GM18951 (cell line): Measurements from ENCODE around the gene LTB4R2.

Source experiments
- POLR2A ChIP-seq: IDR thresholded peaks from 4 replicates; pipeline ENCODE4 v1.6.1; 2011; ENCODE audit warnings: mild to moderate bottlenecking; ENCODE audit not compliant: insufficient read length, insufficient read depth; ENCODE audit errors: extremely low read depth
- in situ Hi-C: fragments of 300-500 bp; cut with MboI; formaldehyde crosslinking; loops from one replicate; pipeline ENCODE4 v1.12.0; 2022; ENCODE audit warnings: low sequenced_read_pairs, mixed read lengths, inconsistent platforms; ENCODE audit not compliant: unreplicated experiment

LTB4R2 gene

DNA sequence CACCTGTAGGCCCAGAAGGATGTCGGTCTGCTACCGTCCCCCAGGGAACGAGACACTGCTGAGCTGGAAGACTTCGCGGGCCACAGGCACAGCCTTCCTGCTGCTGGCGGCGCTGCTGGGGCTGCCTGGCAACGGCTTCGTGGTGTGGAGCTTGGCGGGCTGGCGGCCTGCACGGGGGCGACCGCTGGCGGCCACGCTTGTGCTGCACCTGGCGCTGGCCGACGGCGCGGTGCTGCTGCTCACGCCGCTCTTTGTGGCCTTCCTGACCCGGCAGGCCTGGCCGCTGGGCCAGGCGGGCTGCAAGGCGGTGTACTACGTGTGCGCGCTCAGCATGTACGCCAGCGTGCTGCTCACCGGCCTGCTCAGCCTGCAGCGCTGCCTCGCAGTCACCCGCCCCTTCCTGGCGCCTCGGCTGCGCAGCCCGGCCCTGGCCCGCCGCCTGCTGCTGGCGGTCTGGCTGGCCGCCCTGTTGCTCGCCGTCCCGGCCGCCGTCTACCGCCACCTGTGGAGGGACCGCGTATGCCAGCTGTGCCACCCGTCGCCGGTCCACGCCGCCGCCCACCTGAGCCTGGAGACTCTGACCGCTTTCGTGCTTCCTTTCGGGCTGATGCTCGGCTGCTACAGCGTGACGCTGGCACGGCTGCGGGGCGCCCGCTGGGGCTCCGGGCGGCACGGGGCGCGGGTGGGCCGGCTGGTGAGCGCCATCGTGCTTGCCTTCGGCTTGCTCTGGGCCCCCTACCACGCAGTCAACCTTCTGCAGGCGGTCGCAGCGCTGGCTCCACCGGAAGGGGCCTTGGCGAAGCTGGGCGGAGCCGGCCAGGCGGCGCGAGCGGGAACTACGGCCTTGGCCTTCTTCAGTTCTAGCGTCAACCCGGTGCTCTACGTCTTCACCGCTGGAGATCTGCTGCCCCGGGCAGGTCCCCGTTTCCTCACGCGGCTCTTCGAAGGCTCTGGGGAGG, 985 bp downstream of the LTB4R2 start, which contains the start of gene LTB4R:
Gene LTB4R (plus strand): TSS at position 857 of the 959 bp plus-strand sequence. CDS start 4,150 bp downstream, outside the sequence.
- in situ Hi-C loops: no loop called here
- peak; percentile 46 for TF ChIP-seq POLR2A

DNA sequence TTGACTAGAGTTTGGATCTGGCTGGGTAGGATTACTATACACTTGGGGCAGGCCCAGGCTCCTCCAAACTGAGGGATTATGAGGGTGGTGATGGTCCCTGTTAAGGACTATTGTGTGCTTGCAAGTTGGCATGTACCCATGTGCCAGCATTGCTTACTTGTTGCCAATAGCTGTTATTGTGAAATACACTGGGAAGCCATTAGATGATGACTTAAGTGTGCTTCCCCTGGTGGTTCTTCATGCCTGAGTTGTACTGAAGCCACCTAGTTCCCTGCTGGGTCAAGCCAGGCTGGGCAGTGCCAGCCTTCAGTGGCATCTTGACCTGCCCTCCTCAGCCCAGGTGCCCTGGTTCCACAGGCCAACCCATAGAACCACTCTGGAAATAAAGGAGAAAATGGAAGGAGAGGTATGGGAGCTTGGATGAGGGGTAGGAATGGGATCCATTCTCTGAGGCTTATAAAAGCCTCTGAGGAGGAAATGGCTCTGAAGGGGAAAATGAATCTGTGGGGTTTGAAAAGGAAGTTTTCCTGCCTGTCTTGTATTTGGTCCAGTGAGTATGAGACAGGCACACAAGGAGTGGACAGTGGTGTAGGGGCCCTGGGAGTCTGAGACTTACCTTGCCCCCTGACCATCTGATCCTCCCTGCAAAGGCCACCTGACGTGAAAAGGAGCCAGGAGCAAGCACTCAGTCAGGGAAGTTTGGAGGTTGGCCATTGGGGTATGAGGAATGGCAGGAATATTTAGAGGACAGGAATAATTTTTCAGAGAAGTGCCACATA, 2.1 kb downstream of the LTB4R2 start:
- no peak for TF ChIP-seq POLR2A
- in situ Hi-C loops: no loop called here

DNA sequence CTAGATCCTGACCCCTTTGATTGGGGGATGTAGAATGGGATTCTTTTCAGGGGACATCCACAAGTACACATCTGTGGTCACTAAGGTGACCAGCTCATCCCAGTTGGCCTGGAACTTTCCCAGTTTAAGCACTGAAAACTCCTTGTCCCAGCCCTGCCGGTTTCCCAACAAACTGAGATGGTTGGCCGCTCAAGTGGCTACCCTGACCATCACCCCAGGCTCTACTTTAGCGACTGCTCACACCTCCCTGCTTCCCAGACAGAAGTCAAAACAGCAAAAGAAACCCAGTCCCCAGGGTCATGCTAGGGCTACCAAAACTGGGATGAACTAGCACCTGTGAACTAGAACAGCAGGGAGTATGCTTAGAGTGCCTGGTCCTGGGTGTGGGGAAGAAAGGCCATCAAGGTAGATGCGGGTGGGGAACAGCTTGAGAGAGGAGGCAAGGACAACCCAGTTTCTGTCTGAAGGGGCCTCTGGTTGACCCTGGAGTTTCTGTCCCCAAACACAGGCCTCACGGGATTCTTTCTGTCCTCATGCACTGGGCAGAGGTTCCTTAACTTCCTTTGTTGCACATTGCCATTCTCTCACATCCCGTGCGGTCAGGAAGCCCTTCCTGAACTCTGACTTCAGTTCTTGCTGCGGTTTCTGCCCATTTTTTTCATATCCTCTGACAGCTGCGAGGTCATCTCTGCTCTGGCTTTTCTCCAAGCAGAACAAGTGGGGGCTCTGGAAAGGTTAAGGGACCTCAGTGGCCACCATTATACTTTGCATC, 3.0 kb downstream of the LTB4R2 start:
- no peak for TF ChIP-seq POLR2A
- in situ Hi-C loops: no loop called here

DNA sequence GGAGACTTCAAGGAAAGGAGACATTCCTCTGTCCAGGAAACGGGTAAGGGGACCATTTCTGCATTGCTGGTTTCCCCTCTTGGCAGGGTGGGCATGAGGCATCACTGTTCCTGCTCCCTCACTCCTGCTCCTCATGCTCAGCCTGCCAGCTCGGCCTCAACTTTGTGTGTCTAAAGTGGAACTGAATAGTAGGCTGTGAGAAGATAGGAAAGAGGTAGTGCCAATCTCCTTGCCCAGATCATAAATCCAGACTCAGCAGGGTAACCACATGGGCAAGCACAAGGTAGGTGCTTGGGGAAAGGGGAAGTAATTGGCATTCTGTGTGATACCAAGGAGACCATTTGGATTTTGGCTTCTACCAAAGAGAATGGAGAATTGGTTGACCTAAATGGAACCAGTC, 4.0 kb downstream of the LTB4R2 start:
- no peak for TF ChIP-seq POLR2A
- in situ Hi-C loops: no loop called here

DNA sequence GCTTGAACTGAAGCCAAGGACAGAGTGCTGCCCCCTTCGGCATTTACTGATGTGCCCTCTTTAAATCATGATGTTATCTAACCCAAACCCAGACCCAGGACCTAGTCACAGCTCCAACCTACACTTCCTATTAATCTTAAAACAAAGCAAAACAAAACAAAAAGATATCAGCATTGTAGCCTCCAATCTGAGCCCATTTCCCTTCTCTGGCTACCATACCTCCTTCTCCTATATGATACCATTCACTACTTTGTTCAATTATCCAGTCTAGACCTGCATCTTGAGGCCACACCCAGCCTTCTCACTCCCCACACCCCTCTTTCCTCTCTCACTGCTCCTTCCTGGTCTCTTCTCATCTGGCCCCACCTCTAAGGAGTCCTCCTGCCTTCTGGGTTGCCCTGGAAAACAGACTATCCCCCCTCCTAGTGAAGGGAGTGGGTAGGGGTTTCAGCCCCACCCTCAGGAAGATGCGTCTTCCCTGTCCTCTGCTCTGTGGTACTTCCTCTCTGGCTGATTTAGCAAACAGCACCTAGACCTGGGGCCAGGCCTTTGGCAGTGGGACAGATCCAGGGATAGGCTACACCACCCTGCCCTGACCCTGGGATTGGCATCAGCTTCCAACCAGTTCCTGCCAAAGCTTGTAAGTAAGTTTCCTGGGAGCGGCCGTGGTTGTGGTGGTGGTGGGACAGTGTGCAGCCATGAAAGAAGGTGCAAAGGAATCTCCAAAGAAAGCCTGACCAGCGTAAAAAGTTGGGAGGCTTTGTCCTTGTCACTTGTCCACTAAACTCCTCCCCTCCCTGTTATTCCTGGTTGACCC, 4.6 kb downstream of the LTB4R2 start:
- in situ Hi-C loops: no loop called here
- no peak for TF ChIP-seq POLR2A

DNA sequence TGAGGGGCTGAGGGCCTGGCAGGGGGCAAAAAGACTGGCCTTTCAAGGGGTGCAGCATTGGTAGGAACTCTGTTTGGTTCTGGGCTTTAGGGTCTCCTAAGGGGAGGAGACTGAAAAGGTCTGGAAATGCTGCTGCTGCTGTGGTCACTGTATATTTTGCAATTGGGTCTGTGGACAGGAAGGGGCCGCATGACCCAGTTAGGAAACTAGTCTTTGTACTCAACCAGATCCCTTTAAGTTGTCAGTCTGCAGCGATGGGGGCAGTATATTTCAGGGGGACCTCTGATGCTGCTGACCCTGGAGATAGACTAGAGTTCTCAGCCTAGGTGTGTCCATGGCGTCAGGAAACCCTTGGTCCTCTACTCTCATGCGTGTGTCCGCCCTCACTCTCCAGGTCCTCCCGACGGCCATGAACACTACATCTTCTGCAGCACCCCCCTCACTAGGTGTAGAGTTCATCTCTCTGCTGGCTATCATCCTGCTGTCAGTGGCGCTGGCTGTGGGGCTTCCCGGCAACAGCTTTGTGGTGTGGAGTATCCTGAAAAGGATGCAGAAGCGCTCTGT, 5.4 kb downstream of the LTB4R2 start:
- no peak for TF ChIP-seq POLR2A
- in situ Hi-C loops: no loop called here

DNA sequence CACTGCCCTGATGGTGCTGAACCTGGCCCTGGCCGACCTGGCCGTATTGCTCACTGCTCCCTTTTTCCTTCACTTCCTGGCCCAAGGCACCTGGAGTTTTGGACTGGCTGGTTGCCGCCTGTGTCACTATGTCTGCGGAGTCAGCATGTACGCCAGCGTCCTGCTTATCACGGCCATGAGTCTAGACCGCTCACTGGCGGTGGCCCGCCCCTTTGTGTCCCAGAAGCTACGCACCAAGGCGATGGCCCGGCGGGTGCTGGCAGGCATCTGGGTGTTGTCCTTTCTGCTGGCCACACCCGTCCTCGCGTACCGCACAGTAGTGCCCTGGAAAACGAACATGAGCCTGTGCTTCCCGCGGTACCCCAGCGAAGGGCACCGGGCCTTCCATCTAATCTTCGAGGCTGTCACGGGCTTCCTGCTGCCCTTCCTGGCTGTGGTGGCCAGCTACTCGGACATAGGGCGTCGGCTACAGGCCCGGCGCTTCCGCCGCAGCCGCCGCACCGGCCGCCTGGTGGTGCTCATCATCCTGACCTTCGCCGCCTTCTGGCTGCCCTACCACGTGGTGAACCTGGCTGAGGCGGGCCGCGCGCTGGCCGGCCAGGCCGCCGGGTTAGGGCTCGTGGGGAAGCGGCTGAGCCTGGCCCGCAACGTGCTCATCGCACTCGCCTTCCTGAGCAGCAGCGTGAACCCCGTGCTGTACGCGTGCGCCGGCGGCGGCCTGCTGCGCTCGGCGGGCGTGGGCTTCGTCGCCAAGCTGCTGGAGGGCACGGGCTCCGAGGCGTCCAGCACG, 6.1 kb downstream of the LTB4R2 start:
- in situ Hi-C loops: no loop called here
- TF ChIP-seq POLR2A: no peak

DNA sequence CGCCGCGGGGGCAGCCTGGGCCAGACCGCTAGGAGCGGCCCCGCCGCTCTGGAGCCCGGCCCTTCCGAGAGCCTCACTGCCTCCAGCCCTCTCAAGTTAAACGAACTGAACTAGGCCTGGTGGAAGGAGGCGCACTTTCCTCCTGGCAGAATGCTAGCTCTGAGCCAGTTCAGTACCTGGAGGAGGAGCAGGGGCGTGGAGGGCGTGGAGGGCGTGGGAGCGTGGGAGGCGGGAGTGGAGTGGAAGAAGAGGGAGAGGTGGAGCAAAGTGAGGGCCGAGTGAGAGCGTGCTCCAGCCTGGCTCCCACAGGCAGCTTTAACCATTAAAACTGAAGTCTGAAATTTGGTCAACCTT, 6.6 kb downstream of the LTB4R2 start:
- in situ Hi-C loops: no loop called here
- no peak for TF ChIP-seq POLR2A

DNA sequence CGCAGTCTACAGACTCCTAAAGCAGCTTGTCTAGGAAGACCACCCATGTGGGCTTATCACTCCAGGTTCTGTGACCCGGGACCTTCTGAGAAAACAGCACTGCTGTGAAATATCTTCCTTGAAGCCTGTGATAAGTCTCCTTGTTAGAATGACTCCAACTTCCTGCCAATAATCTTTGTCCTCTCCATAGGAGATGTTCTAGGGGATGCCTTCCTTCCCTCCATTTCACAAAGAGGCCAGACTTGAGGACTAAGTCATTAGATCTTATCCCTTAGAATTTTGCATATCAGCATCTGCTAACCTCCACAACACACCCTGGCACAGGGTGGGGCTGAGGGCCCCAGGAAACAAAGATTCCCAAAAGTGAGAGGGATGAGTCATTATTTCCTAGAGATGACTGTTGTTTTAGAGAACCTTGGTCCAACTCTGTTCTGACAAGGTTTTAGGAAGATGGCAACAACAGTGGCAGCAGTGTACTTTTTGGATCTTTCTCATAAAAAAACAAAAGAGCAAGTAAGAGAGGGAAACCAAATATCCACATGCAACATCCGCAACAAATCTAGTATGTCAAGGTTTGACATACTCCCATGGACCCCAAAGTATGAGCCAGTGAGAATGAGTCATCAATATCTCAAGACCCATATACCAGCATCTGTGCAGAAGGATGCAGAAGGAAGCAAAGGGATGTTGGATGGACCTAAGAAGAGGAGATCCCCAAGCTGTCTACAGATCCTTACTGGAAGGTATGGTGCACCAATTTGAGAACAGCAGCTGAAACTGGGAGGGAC, 7.4 kb downstream of the LTB4R2 start:
- in situ Hi-C loops: no loop called here
- TF ChIP-seq POLR2A: no peak

DNA sequence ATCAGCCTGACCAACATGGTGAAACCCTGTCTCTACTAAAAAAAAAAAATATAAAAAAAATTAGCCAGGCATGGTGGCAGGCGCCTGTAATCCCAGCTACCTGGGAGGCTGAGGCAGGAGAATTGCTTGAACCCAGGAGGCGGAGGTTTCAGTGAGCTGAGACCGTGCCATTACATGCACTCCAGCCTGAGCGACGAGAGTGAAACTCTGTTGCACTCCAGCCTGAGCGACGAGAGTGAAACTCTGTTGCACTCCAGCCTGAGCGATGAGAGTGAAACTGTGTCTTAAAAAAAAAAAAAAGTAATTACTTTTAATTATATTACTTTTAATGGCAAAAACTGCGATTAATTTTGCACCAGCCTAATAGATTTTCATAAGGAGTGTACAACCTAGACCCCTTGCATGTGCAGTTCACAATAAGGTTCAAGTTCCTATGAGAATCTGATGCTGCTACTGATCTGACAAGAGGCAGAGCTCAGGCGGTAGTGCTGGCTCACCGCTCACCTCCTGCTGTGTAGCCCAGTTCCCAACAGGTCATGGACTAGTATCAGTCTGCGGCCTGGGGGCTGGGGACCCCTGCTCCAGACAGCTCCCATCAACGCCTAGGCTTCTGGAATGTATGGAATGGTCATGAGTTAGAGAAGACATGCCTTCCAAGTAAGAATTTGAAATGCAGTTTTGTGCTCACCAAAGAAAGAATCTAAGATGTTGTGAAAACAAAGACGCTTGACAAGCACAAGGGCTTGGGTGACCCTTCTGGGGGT, 11.5 kb downstream of the LTB4R2 start:
- no peak for TF ChIP-seq POLR2A
- in situ Hi-C loops: no loop called here
